GM12873 (cell line): ENCODE results near the gene COL23A1.

Experiments used
- CTCF ChIP-seq: IDR thresholded peaks from 2 replicates; pipeline ENCODE4 v1.5.1; 2012; ENCODE audit warnings: low read depth, mild to moderate bottlenecking, moderate library complexity, low read length, control low read depth; ENCODE audit not compliant: insufficient read depth; ENCODE audit errors: missing control alignments

The COL23A1 gene

GRCh38 chr5:178509491-178510057, 80.6 kb downstream of the COL23A1 start:
- no peak for TF ChIP-seq CTCF

GRCh38 chr5:178507151-178507932, 82.9 kb downstream of the COL23A1 start:
- no peak for TF ChIP-seq CTCF

- no peak for TF ChIP-seq CTCF
Observed at GRCh38 chr5:178505639-178506407, 84.4 kb downstream of the COL23A1 start.

- TF ChIP-seq CTCF = no peak
Observed at GRCh38 chr5:178504340-178504960, 85.7 kb downstream of the COL23A1 start.

GRCh38 chr5:178502401-178503100, 87.6 kb downstream of the COL23A1 start:
- no peak for TF ChIP-seq CTCF

- no peak for TF ChIP-seq CTCF
Observed at GRCh38 chr5:178499352-178499751, 90.8 kb downstream of the COL23A1 start.
